Measurements from ENCODE around the gene WDCP.

The WDCP gene

GRCh38 chr2:24076849-24077534, 29.8 kb upstream of the WDCP start (continued):
- TF ChIP-seq POU6F1 (CRISPR knock-in tag; IDR thresholded peaks at IDR 0.05; ENCODE audit: borderline replicate concordance, low read depth): no peak
- no peak for TF ChIP-seq CREB5 (CRISPR knock-in tag; IDR thresholded peaks at IDR 0.05; ENCODE audit: low read depth)
- no peak for TF ChIP-seq ZC3H10 (CRISPR knock-in tag; IDR thresholded peaks at IDR 0.05)
- no peak for TF ChIP-seq BACH2 (CRISPR knock-in tag; IDR thresholded peaks at IDR 0.05; ENCODE audit: borderline replicate concordance)
- no peak for TF ChIP-seq PPARA (CRISPR knock-in tag; IDR thresholded peaks at IDR 0.05; ENCODE audit: borderline replicate concordance)
- no peak for TF ChIP-seq ZNF8 (CRISPR knock-in tag; IDR thresholded peaks at IDR 0.05)

GRCh38 chr2:24075915-24076848, 29.0 kb upstream of the WDCP start, which contains the start of gene SF3B6:
Gene SF3B6 (minus strand): TSS chr2:24076326. CDS start chr2:24076229, 97 bp downstream.
- TF ChIP-seq POU6F1 (CRISPR knock-in tag; IDR thresholded peaks at IDR 0.05; ENCODE audit: borderline replicate concordance, low read depth) (peak; percentile 87; the same call in 1 of the 2 replicates), OSR1 (CRISPR knock-in tag; IDR thresholded peaks at IDR 0.05) (no peak), TSHZ2 (CRISPR knock-in tag; IDR thresholded peaks at IDR 0.05) (no peak), TOX (CRISPR knock-in tag; IDR thresholded peaks at IDR 0.05; ENCODE audit: borderline replicate concordance) (no peak), PATZ1 (CRISPR knock-in tag; IDR thresholded peaks at IDR 0.05; ENCODE audit: borderline replicate concordance) (no peak), ISL1 (CRISPR knock-in tag; IDR thresholded peaks at IDR 0.05) (no peak), ZNF70 (CRISPR knock-in tag; IDR thresholded peaks at IDR 0.05) (peak; percentile 14; the same call in 1 of the 2 replicates), PPARA (CRISPR knock-in tag; IDR thresholded peaks at IDR 0.05; ENCODE audit: borderline replicate concordance) (no peak), ZFP30 (CRISPR knock-in tag; IDR thresholded peaks at IDR 0.05) (0 out of 2 replicates have a peak, but pooled peaks have one; percentile 42), ZNF565 (CRISPR knock-in tag; conservative IDR thresholded peaks at IDR 0.05; ENCODE audit: low read depth) (peak; percentile 68; the same call in 1 of the 2 replicates), GLIS3 (CRISPR knock-in tag; IDR thresholded peaks at IDR 0.05) (no peak), ESRRG (CRISPR knock-in tag; IDR thresholded peaks at IDR 0.05) (no peak), CREB5 (CRISPR knock-in tag; IDR thresholded peaks at IDR 0.05; ENCODE audit: low read depth) (0 out of 2 replicates have a peak, but pooled peaks have one; percentile 26), ARNTL (CRISPR knock-in tag; IDR thresholded peaks at IDR 0.05; ENCODE audit: borderline replicate concordance, low read depth) (no peak), TCF4 (CRISPR knock-in tag; IDR thresholded peaks at IDR 0.05; ENCODE audit: borderline replicate concordance) (no peak), RARB (CRISPR knock-in tag; IDR thresholded peaks at IDR 0.05) (no peak), ZNF8 (CRISPR knock-in tag; IDR thresholded peaks at IDR 0.05) (peak; percentile 16; the same call in 1 of the 2 replicates), ZFP3 (CRISPR knock-in tag; IDR thresholded peaks at IDR 0.05) (no peak), ZC3H10 (CRISPR knock-in tag; IDR thresholded peaks at IDR 0.05) (no peak), CSRNP3 (CRISPR knock-in tag; IDR thresholded peaks at IDR 0.05) (no peak), SNAI2 (CRISPR knock-in tag; IDR thresholded peaks at IDR 0.05) (no peak), CSDC2 (CRISPR knock-in tag; IDR thresholded peaks at IDR 0.05) (no peak; the same call in 1 of the 2 replicates), BACH2 (CRISPR knock-in tag; IDR thresholded peaks at IDR 0.05; ENCODE audit: borderline replicate concordance) (no peak)
- ATAC-seq: peak; percentile 92
